Stimulated activated naive CD8-positive, alpha-beta T cell treated with anti-CD3 and anti-CD28 coated beads, Interleukin-15, Interleukin-2, amounts not matched to agents 100 ng/mL and 50 ng/mL, for 24 hours (primary cell): ENCODE measurements around the gene SETD7.
A peak's percentile ranks its signal among the peaks of the same experiment; 100 is the strongest.

Experiments used
- H3K27ac Mint-ChIP-seq: one replicate; pipeline ENCODE4 v1.8.0; 2021; ENCODE audit warnings: mild to moderate bottlenecking, mixed read lengths
- H3K27me3 Mint-ChIP-seq: one replicate; pipeline ENCODE4 v1.8.0; 2021; ENCODE audit warnings: mixed read lengths
- H3K36me3 Mint-ChIP-seq: one replicate; pipeline ENCODE4 v1.8.0; 2021; ENCODE audit warnings: low read depth, mixed read lengths
- H3K4me1 Mint-ChIP-seq: one replicate; pipeline ENCODE4 v1.8.0; 2021; ENCODE audit warnings: low read depth, mixed read lengths
- H3K4me3 Mint-ChIP-seq: one replicate; pipeline ENCODE4 v1.8.0; 2021; ENCODE audit warnings: mild to moderate bottlenecking, mixed read lengths
- H3K9me3 Mint-ChIP-seq: one replicate; pipeline ENCODE4 v1.8.0; 2021; ENCODE audit warnings: mixed read lengths

The SETD7 gene

GRCh38 chr4:139585473-139585872 is 29.5 kb upstream of the SETD7 start:
- Mint-ChIP-seq H3K4me3 (no peak overlapping the region), H3K4me1 (no peaks in the 10 kb centered on the region), H3K27ac (no peak overlapping the region), H3K36me3 (no peaks in the 10 kb centered on the region), H3K27me3 (peaks cover 9% of the 10 kb centered on the region), H3K9me3 (peaks cover 6% of the 10 kb centered on the region)

GRCh38 chr4:139584784-139585183 is 28.8 kb upstream of the SETD7 start:
- Mint-ChIP-seq H3K27me3 (peaks cover 9% of the 10 kb centered on the region), H3K27ac (no peak overlapping the region), H3K9me3 (peaks cover 6% of the 10 kb centered on the region), H3K36me3 (no peaks in the 10 kb centered on the region), H3K4me1 (no peaks in the 10 kb centered on the region), H3K4me3 (no peak overlapping the region)

GRCh38 chr4:139584013-139584412 is 28.0 kb upstream of the SETD7 start:
- H3K27ac Mint-ChIP-seq: no peak overlapping the region
- peaks cover 9% of the 10 kb centered on the region for H3K27me3 Mint-ChIP-seq
- no peaks in the 10 kb centered on the region for H3K4me1 Mint-ChIP-seq
- H3K36me3 Mint-ChIP-seq: no peaks in the 10 kb centered on the region
- H3K9me3 Mint-ChIP-seq: peaks cover 4% of the 10 kb centered on the region
- H3K4me3 Mint-ChIP-seq: no peak overlapping the region

- Mint-ChIP-seq H3K27ac (no peak overlapping the region), H3K36me3 (no peaks in the 10 kb centered on the region), H3K4me1 (no peaks in the 10 kb centered on the region), H3K9me3 (no peaks in the 10 kb centered on the region), H3K4me3 (no peak overlapping the region), H3K27me3 (peaks cover 9% of the 10 kb centered on the region)
Measured at GRCh38 chr4:139582044-139582443, 26.0 kb upstream of the SETD7 start.

- Mint-ChIP-seq H3K9me3 (no peaks in the 10 kb centered on the region), H3K27me3 (peaks cover 9% of the 10 kb centered on the region), H3K4me3 (no peak overlapping the region), H3K36me3 (no peaks in the 10 kb centered on the region), H3K27ac (no peak overlapping the region), H3K4me1 (no peaks in the 10 kb centered on the region)
Measured at GRCh38 chr4:139581096-139581495, 25.1 kb upstream of the SETD7 start.

- Mint-ChIP-seq H3K27ac (no peak overlapping the region), H3K4me3 (no peak overlapping the region), H3K27me3 (peaks cover 4% of the 10 kb centered on the region), H3K9me3 (no peaks in the 10 kb centered on the region), H3K4me1 (no peaks in the 10 kb centered on the region), H3K36me3 (no peaks in the 10 kb centered on the region)
Measured at GRCh38 chr4:139576219-139576618, 20.2 kb upstream of the SETD7 start.

- Mint-ChIP-seq H3K9me3 (no peaks in the 10 kb centered on the region), H3K4me3 (no peak overlapping the region), H3K4me1 (no peaks in the 10 kb centered on the region), H3K36me3 (no peaks in the 10 kb centered on the region), H3K27ac (no peak overlapping the region), H3K27me3 (no peaks in the 10 kb centered on the region)
Measured at GRCh38 chr4:139575072-139575471, 19.1 kb upstream of the SETD7 start.

- Mint-ChIP-seq H3K27me3 (no peaks in the 10 kb centered on the region), H3K4me1 (no peaks in the 10 kb centered on the region), H3K36me3 (no peaks in the 10 kb centered on the region), H3K4me3 (no peak overlapping the region), H3K27ac (no peak overlapping the region), H3K9me3 (no peaks in the 10 kb centered on the region)
Measured at GRCh38 chr4:139574641-139575040, 18.6 kb upstream of the SETD7 start.

GRCh38 chr4:139568206-139568955 is 12.4 kb upstream of the SETD7 start:
- Mint-ChIP-seq H3K4me1 (no peaks in the 10 kb centered on the region), H3K27me3 (no peaks in the 10 kb centered on the region), H3K4me3 (no peak overlapping the region), H3K36me3 (no peaks in the 10 kb centered on the region), H3K27ac (no peak overlapping the region), H3K9me3 (no peaks in the 10 kb centered on the region)

GRCh38 chr4:139567159-139567870 is 11.3 kb upstream of the SETD7 start:
- Mint-ChIP-seq H3K36me3 (no peaks in the 10 kb centered on the region), H3K27me3 (no peaks in the 10 kb centered on the region), H3K4me3 (no peak overlapping the region), H3K4me1 (no peaks in the 10 kb centered on the region), H3K27ac (no peak overlapping the region), H3K9me3 (no peaks in the 10 kb centered on the region)

GRCh38 chr4:139564502-139564901 is 8.5 kb upstream of the SETD7 start:
- Mint-ChIP-seq H3K27ac (no peak overlapping the region), H3K4me3 (no peak overlapping the region), H3K4me1 (peaks cover 10% of the 10 kb centered on the region), H3K36me3 (no peaks in the 10 kb centered on the region), H3K9me3 (no peaks in the 10 kb centered on the region), H3K27me3 (no peaks in the 10 kb centered on the region)

GRCh38 chr4:139563515-139563914 is 7.5 kb upstream of the SETD7 start:
- Mint-ChIP-seq H3K4me3 (no peak overlapping the region), H3K27me3 (no peaks in the 10 kb centered on the region), H3K4me1 (peaks cover 10% of the 10 kb centered on the region), H3K27ac (no peak overlapping the region), H3K36me3 (no peaks in the 10 kb centered on the region), H3K9me3 (no peaks in the 10 kb centered on the region)

- H3K9me3 Mint-ChIP-seq: no peaks in the 10 kb centered on the region
- H3K36me3 Mint-ChIP-seq: no peaks in the 10 kb centered on the region
- H3K27me3 Mint-ChIP-seq: peaks cover 2% of the 10 kb centered on the region
- peaks cover 13% of the 10 kb centered on the region for H3K4me1 Mint-ChIP-seq
- no peak overlapping the region for H3K27ac Mint-ChIP-seq
- no peak overlapping the region for H3K4me3 Mint-ChIP-seq
Measured at GRCh38 chr4:139562839-139563238, 6.8 kb upstream of the SETD7 start.

- Mint-ChIP-seq H3K27me3 (peaks cover 7% of the 10 kb centered on the region), H3K36me3 (no peaks in the 10 kb centered on the region), H3K27ac (no peak overlapping the region), H3K4me3 (no peak overlapping the region), H3K9me3 (no peaks in the 10 kb centered on the region), H3K4me1 (peaks cover 20% of the 10 kb centered on the region)
Measured at GRCh38 chr4:139562067-139562684, 6.2 kb upstream of the SETD7 start.

- Mint-ChIP-seq H3K27me3 (peaks cover 10% of the 10 kb centered on the region), H3K27ac (peak overlapping the region; percentile 74), H3K4me3 (no peak overlapping the region), H3K36me3 (no peaks in the 10 kb centered on the region), H3K9me3 (no peaks in the 10 kb centered on the region), H3K4me1 (peaks cover 24% of the 10 kb centered on the region)
Measured at GRCh38 chr4:139560406-139561104, 4.5 kb upstream of the SETD7 start.
